Large intestine (tissue), 12 donors: Measurements from ENCODE around the gene ITLN2. TPM values are rescaled to one million over a fixed set of nuclear protein-coding genes. Genes with fewer than 3 reads are reported as not detected.
"Not testable (repeated sequence)": the region's sequence is repeated elsewhere in the genome, so short reads cannot be mapped to it uniquely, and the experiment has no call there.

ENCODE experiments used
- DNase-seq, 2 donors: peaks; one replicate each; pipeline versions ENCODE4 v3.0.0 to v3.0.0-alpha.2; 2013
- H3K27ac ChIP-seq: one replicate; pipeline ENCODE4 v1.5.1; 2013; ENCODE audit warnings: low read length
- H3K27me3 ChIP-seq: 2 replicates; pipeline ENCODE4 v1.6.1; 2013; ENCODE audit warnings: low read length; ENCODE audit not compliant: control insufficient read depth, insufficient read depth
- H3K36me3 ChIP-seq: 2 replicates; pipeline ENCODE4 v1.6.1; 2013; ENCODE audit warnings: low read length; ENCODE audit not compliant: control insufficient read depth, insufficient read depth
- H3K4me1 ChIP-seq: one replicate; pipeline ENCODE4 v1.6.1; 2013; ENCODE audit warnings: low read length; ENCODE audit not compliant: control insufficient read depth, insufficient read depth
- H3K4me3 ChIP-seq: one replicate; pipeline ENCODE4 v1.5.1; 2013; ENCODE audit warnings: low read length
- H3K9me3 ChIP-seq: one replicate; pipeline ENCODE4 v1.6.1; 2013; ENCODE audit warnings: mild to moderate bottlenecking, low read depth, low read length, moderate library complexity; ENCODE audit not compliant: control insufficient read depth
- WGBS: methylation state at CpG from one replicate; pipeline ENCODE4 v1.1.5; 2013; ENCODE audit warnings: low lambda C conversion rate; ENCODE audit not compliant: insufficient coverage; 5-methylcytosine and 5-hydroxymethylcytosine counted together
- long read RNA-seq, 11 donors: transcript quantifications; one replicate each; lab custom pipeline, GENCODE V29; 2026
- polyA plus RNA-seq: library from polyadenylated mRNA; unstranded; fragments of 120-200 nt; gene quantifications from one replicate; pipeline ENCODE4 v1.2.1, GENCODE V29; 2013

ITLN2 gene
- 1.9 TPM for polyA plus RNA-seq
- long read RNA-seq, donor 1, result 0 reads
- long read RNA-seq, donor 2, partial matches to known transcripts, result 0 of 1 reads
- long read RNA-seq, donor 2, other reads (novel, unspliced or antisense), result 0 of 1 reads
- long read RNA-seq, donor 3, result 0 reads
- long read RNA-seq, donor 4, result 0 reads
- long read RNA-seq, donor 5, result 0 reads
- long read RNA-seq, donor 6, result 0 reads
- long read RNA-seq, donor 7, result 0 reads
- long read RNA-seq, donor 8, result 0 reads
- long read RNA-seq, donor 9, result 0 reads
- long read RNA-seq, donor 10, partial matches to known transcripts, result 0 of 1 reads
- long read RNA-seq, donor 10, other reads (novel, unspliced or antisense), result 0 of 1 reads
- long read RNA-seq, donor 11, result 0 reads

- WGBS, result no CpG with 5 or more reads among the region's 8 CpGs
- peak; percentile 40 to 48 for DNase-seq
- H3K4me3 ChIP-seq, result no peak within 1 kb of the TSS
- H3K9me3 ChIP-seq, result no peaks in the 10 kb centered on the region
- peaks cover 13% of the 10 kb centered on the region for H3K4me1 ChIP-seq
- no peaks in the 10 kb centered on the region for H3K27me3 ChIP-seq
- no peak within 1 kb of the TSS for H3K27ac ChIP-seq
- no peaks in the 10 kb centered on the region for H3K36me3 ChIP-seq
Observed at GRCh38 chr1:160954158-160955104, at the start of gene ITLN2. TSS of gene ITLN2 (minus strand) at chr1:160954809. CDS start at chr1:160954741, 68 bp downstream.

- Histone ChIP-seq H3K4me3 (no peak overlapping the region), H3K4me1 (peaks cover 13% of the 10 kb centered on the region), H3K27me3 (no peaks in the 10 kb centered on the region), H3K36me3 (peaks cover 36% of the 10 kb centered on the region), H3K9me3 (no peaks in the 10 kb centered on the region), H3K27ac (peak overlapping the region; percentile 37)
- DNase-seq, result no peak
- 76% methylated on average over 3 of the region's 5 CpGs for WGBS
Observed at GRCh38 chr1:161001525-161001924, 46.9 kb upstream of the ITLN2 start.

- H3K27me3 ChIP-seq, result no peaks in the 10 kb centered on the region
- H3K9me3 ChIP-seq, result no peaks in the 10 kb centered on the region
- H3K4me1 ChIP-seq, result peaks cover 13% of the 10 kb centered on the region
- H3K36me3 ChIP-seq, result peaks cover 39% of the 10 kb centered on the region
- H3K4me3 ChIP-seq, result no peak overlapping the region
- WGBS, result no CpG with 5 or more reads among the region's 11 CpGs
- DNase-seq, result peak; percentile 24 to 58
- peak overlapping the region; percentile 37 for H3K27ac ChIP-seq
Observed at GRCh38 chr1:161000736-161001480, 46.3 kb upstream of the ITLN2 start.

DNA sequence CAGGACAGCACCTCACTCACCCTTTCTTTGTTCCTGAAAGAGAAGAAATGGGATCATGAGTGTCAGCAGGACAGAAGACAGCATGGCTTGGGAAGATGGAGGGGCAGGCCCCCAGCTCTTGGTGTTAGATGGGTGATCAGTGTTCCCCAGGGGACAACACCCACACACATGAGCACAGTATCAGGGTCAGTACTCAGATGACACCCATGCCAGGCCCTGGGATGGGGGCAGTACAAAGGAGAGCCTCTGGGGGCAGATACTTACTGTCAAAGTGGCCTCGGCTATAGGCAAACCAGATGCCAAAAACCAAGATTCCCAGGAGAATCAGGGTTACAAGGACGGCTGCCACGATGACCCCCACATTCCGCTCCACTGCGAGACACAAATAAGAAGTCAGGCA lies 44.8 kb upstream of the ITLN2 start:
- Histone ChIP-seq H3K27ac (no peak overlapping the region), H3K36me3 (peaks cover 41% of the 10 kb centered on the region), H3K9me3 (no peaks in the 10 kb centered on the region), H3K27me3 (no peaks in the 10 kb centered on the region), H3K4me3 (no peak overlapping the region), H3K4me1 (peaks cover 13% of the 10 kb centered on the region)
- 100% methylated on average over 4 of the region's 5 CpGs for WGBS
- no peak for DNase-seq

DNA sequence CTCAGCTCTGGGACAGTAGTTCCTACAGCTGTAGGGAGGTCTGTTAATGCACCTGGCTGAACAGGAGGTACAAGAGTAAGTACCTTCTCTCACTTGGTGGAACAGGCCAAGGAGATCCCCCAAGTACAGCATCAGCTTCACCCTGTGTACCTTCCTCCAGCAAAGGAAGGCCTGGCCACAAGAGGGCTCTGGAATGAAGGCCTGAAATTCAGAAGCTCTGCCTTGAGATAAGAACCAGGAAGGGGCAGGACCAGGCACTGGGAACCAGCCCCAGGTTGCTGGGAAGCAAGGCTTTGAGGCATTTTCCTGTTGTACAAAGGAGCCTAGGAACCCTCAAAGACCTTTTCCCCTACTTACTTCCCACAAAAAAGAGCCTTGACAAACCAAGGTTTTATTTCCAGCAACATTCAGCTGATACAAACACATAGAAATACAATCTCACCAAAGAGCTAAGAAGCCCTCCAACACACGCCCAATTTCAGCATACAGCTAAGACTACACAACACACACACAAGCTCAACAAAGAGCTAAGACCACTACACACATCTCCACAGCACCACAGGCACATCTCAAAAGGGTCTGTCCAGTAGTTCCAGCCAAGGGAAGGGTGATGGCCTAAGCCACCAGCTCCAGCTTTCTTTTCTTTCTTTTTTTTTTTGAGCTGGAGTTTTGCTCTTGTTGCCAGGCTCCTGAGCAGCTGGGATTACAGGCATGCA lies 42.9 kb upstream of the ITLN2 start:
- Histone ChIP-seq H3K4me1 (peaks cover 13% of the 10 kb centered on the region), H3K4me3 (no peak overlapping the region), H3K9me3 (no peaks in the 10 kb centered on the region), H3K27me3 (no peaks in the 10 kb centered on the region), H3K27ac (peak overlapping the region; percentile 56), H3K36me3 (peaks cover 41% of the 10 kb centered on the region)
- DNase-seq, result peak; percentile 71 to 78
- WGBS, result no CpG with 5 or more reads among the region's 1 CpG

- Histone ChIP-seq H3K27me3 (no peaks in the 10 kb centered on the region), H3K4me1 (peaks cover 6% of the 10 kb centered on the region), H3K4me3 (no peak overlapping the region), H3K9me3 (no peaks in the 10 kb centered on the region), H3K27ac (no peak overlapping the region), H3K36me3 (peaks cover 41% of the 10 kb centered on the region)
- no CpG with 5 or more reads among the region's 3 CpGs for WGBS
- DNase-seq, result peak in 1 of 2 donors; percentile 27
Observed at GRCh38 chr1:160996178-160996577, 41.6 kb upstream of the ITLN2 start.

- Histone ChIP-seq H3K27ac (no peak overlapping the region), H3K9me3 (no peaks in the 10 kb centered on the region), H3K4me3 (no peak overlapping the region), H3K27me3 (no peaks in the 10 kb centered on the region), H3K4me1 (no peaks in the 10 kb centered on the region), H3K36me3 (peaks cover 16% of the 10 kb centered on the region)
- no CpG with 5 or more reads among the region's 14 CpGs for WGBS
- DNase-seq, result peak in 1 of 2 donors; percentile 38
Observed at GRCh38 chr1:160993544-160994193, 39.1 kb upstream of the ITLN2 start.

DNA sequence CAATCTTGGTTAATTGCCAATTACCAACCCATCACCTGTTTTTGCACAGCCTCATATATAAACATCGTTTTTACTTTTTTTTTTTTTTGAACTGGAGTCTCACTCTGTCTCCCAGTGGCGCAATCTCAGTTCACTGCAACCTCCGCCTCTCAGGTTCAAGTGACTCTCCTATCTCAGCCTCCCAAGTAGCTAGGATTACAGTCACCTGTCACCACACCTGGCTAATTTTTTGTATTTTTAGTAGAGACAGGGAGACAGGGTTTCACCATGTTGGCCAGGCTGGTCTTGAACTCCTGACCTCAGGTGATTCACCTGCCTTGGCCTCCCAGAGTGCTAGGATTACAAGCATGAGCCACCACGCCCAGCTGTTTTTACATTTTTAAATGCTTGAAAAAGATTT lies 37.4 kb upstream of the ITLN2 start:
- not testable (repeated sequence) for H3K4me1 ChIP-seq, H3K27ac ChIP-seq, DNase-seq, H3K4me3 ChIP-seq, H3K27me3 ChIP-seq, H3K36me3 ChIP-seq, H3K9me3 ChIP-seq
- 88% methylated on average over 1 of the region's 4 CpGs for WGBS

GRCh38 chr1:160987359-160988050 lies 32.9 kb upstream of the ITLN2 start:
- Histone ChIP-seq H3K4me1 (no peaks in the 10 kb centered on the region), H3K4me3 (no peak overlapping the region)
- no CpG with 5 or more reads among the region's 8 CpGs for WGBS

More at GRCh38 chr1:160987359-160988050, 32.9 kb upstream of the ITLN2 start:
- Histone ChIP-seq H3K27ac (no peak overlapping the region), H3K36me3 (no peaks in the 10 kb centered on the region), H3K9me3 (peaks cover 9% of the 10 kb centered on the region), H3K27me3 (peaks cover 7% of the 10 kb centered on the region)
- DNase-seq, result no peak
